T-cell (primary cell): ENCODE results near the gene NOX1. TPM values are rescaled to one million over a fixed set of nuclear protein-coding genes. Genes with fewer than 3 reads are reported as not detected.
A peak's percentile ranks its signal among the peaks of the same experiment; 100 is the strongest.

Experiments
- ATAC-seq, 4 experiments: fragments of 200-7000 bp in 3 of 4; fragments of 150-1000 bp in 1 of 4; cut with Tn5 transposase; replicated peaks in 1 of 4; 1 replicate in 3 of 4; 2 replicates in 1 of 4; pipeline ENCODE4 v1.10.0; 2021; ENCODE audit warnings: moderate library complexity in 3 of 4, mild to moderate bottlenecking in 2 of 4, moderate number of reproducible peaks in 1 of 4
- CTCF ChIA-PET, 2 donors: fragments of 300-600 bp; sonication (Branson Sonifier 250); formaldehyde crosslinking; loops; one replicate each; lab custom pipeline; 2022; ENCODE audit warnings: antibody characterized with exemption in 2 of 2; lab: Charles Lee
- POLR2A ChIA-PET, 2 donors: fragments of 300-600 bp; sonication (Branson Sonifier 250); formaldehyde crosslinking; loops; one replicate each; lab custom pipeline; 2022; ENCODE audit warnings: antibody characterized with exemption in 2 of 2; lab: Charles Lee
- DNase-seq, 35 experiments: peaks; one replicate each; pipeline versions ENCODE4 v3.0.0 to v3.0.0-alpha.2; 2013 to 2023
- H3K27ac ChIP-seq: one replicate; pipeline ENCODE4 v1.5.1; 2013; ENCODE audit warnings: low read length
- H3K27me3 ChIP-seq, 2 experiments: replicated peaks in 1 of 2; 1 replicate in 1 of 2; 2 replicates in 1 of 2; pipeline versions ENCODE4 v1.6.1 to v1.7.0; 2013; ENCODE audit warnings: low read length in 1 of 2, mixed read lengths in 1 of 2; ENCODE audit not compliant: control insufficient read depth in 2 of 2, insufficient read depth in 2 of 2; ENCODE audit errors: extremely low read depth in 1 of 2
- H3K36me3 ChIP-seq, 2 donors: 1 replicate in 1 of 2; 2 replicates in 1 of 2; pipeline versions ENCODE4 v1.6.1 to v1.7.0; 2013; ENCODE audit warnings: low read length in 1 of 2; ENCODE audit not compliant: control insufficient read depth in 2 of 2, insufficient read depth in 1 of 2; ENCODE audit errors: extremely low read depth in 1 of 2
- H3K4me1 ChIP-seq, 2 experiments: 1 replicate in 1 of 2; 2 replicates in 1 of 2; pipeline versions ENCODE4 v1.6.1 to v1.7.0; 2013; ENCODE audit warnings: low read length in 2 of 2, mixed read lengths in 1 of 2; ENCODE audit not compliant: insufficient read depth in 2 of 2, control insufficient read depth in 1 of 2; ENCODE audit errors: extremely low read depth in 1 of 2
- H3K4me3 ChIP-seq, 2 donors: 1 replicate in 1 of 2; 2 replicates in 1 of 2; pipeline versions ENCODE4 v1.5.1 to v1.7.0; 2013; ENCODE audit warnings: mild to moderate bottlenecking in 2 of 2, low read length in 1 of 2, moderate library complexity in 1 of 2; ENCODE audit not compliant: control insufficient read depth in 1 of 2; ENCODE audit errors: extremely low read depth in 1 of 2
- H3K9me3 ChIP-seq: 2 replicates; pipeline ENCODE4 v1.7.0; 2013
- H3K27ac Mint-ChIP-seq, 2 donors: one replicate each; pipeline ENCODE4 v1.8.0; 2020 to 2021; ENCODE audit warnings: mild to moderate bottlenecking in 2 of 2, mixed read lengths in 2 of 2
- H3K27me3 Mint-ChIP-seq, 2 donors: one replicate each; pipeline ENCODE4 v1.8.0; 2021 to 2022; ENCODE audit warnings: mixed read lengths in 2 of 2
- H3K36me3 Mint-ChIP-seq: one replicate; pipeline ENCODE4 v1.8.0; 2021; ENCODE audit warnings: mixed read lengths
- H3K4me1 Mint-ChIP-seq, 3 donors: one replicate each; pipeline ENCODE4 v1.8.0; 2020 to 2022; ENCODE audit warnings: mixed read lengths in 3 of 3, mild to moderate bottlenecking in 1 of 3
- H3K4me3 Mint-ChIP-seq, 3 donors: one replicate each; pipeline ENCODE4 v1.8.0; 2020 to 2022; ENCODE audit warnings: mild to moderate bottlenecking in 3 of 3, mixed read lengths in 3 of 3, moderate library complexity in 3 of 3
- H3K9me3 Mint-ChIP-seq, 3 donors: one replicate each; pipeline ENCODE4 v1.8.0; 2020 to 2022; ENCODE audit warnings: mixed read lengths in 3 of 3
- WGBS: methylation state at CpG from one replicate; pipeline ENCODE4 v1.1.5; 2013; ENCODE audit warnings: missing lambda C conversion rate; ENCODE audit not compliant: insufficient coverage; 5-methylcytosine and 5-hydroxymethylcytosine counted together
- total RNA-seq, 35 experiments: library from RNA in 6 of 35; stranded (reverse) in 6 of 35; fragments of 120-200 nt in 1 of 35; gene quantifications; one replicate each; pipeline versions ENCODE4 v1.2.1 to v1.2.4 and lab custom pipeline; 2013 to 2026

NOX1 gene
- total RNA-seq, 5 donors from 2014 or later (not counting 1 experiment from before 2014, with no cell fraction given): not detected

- no peak overlapping the region for H3K4me3 Mint-ChIP-seq
- Histone ChIP-seq H3K27me3 (no peaks in the 10 kb centered on the region), H3K9me3 (no peaks in the 10 kb centered on the region), H3K27ac (no peak overlapping the region), H3K4me3 (no peak overlapping the region), H3K36me3 (no peaks in the 10 kb centered on the region), H3K4me1 (no peaks in the 10 kb centered on the region)
- H3K27me3 Mint-ChIP-seq: peaks cover 1 to 25% of the 10 kb centered on the region in 2 donors
- POLR2A ChIA-PET: no interaction called here
- DNase-seq (no peak), ATAC-seq (no peak)
- CTCF ChIA-PET: no interaction called here
- no peaks in the 10 kb centered on the region for H3K36me3 Mint-ChIP-seq
- WGBS: no CpG with 5 or more reads among the region's 2 CpGs
- H3K9me3 Mint-ChIP-seq: no peaks in the 10 kb centered on the region
- no peaks in the 10 kb centered on the region for H3K4me1 Mint-ChIP-seq
- H3K27ac Mint-ChIP-seq: no peak overlapping the region
These were observed 9.3 kb downstream of the NOX1 start for GRCh38 chrX:100864657-100865391.

- CTCF ChIA-PET: no interaction called here
- POLR2A ChIA-PET: no interaction called here
- Mint-ChIP-seq H3K9me3 (no peaks in the 10 kb centered on the region), H3K36me3 (no peaks in the 10 kb centered on the region), H3K27ac (no peak overlapping the region), H3K4me1 (no peaks in the 10 kb centered on the region), H3K27me3 (peaks cover 1 to 25% of the 10 kb centered on the region in 2 donors), H3K4me3 (no peak overlapping the region)
- ATAC-seq (no peak), DNase-seq (no peak)
- H3K27ac ChIP-seq: no peak overlapping the region
- no peaks in the 10 kb centered on the region for H3K36me3 ChIP-seq
- H3K27me3 ChIP-seq: no peaks in the 10 kb centered on the region
- H3K9me3 ChIP-seq: no peaks in the 10 kb centered on the region
- no peaks in the 10 kb centered on the region for H3K4me1 ChIP-seq
- H3K4me3 ChIP-seq: no peak overlapping the region
- WGBS: no CpG with 5 or more reads among the region's 6 CpGs
These were observed 10.8 kb downstream of the NOX1 start for GRCh38 chrX:100863326-100863864.

- ChIA-PET CTCF (no interaction called here), POLR2A (no interaction called here)
- H3K27ac Mint-ChIP-seq: no peak overlapping the region
- no peak for ATAC-seq
- no peaks in the 10 kb centered on the region for H3K27me3 ChIP-seq
- H3K4me1 Mint-ChIP-seq: no peaks in the 10 kb centered on the region
- no peaks in the 10 kb centered on the region for H3K9me3 ChIP-seq
- no peak for DNase-seq
- H3K36me3 ChIP-seq: no peaks in the 10 kb centered on the region
- WGBS: no CpG with 5 or more reads among the region's 2 CpGs
- H3K27me3 Mint-ChIP-seq: peaks cover 0 to 6% of the 10 kb centered on the region in 2 donors
- H3K4me3 ChIP-seq: no peak overlapping the region
- H3K4me3 Mint-ChIP-seq: no peak overlapping the region
- no peaks in the 10 kb centered on the region for H3K4me1 ChIP-seq
- no peaks in the 10 kb centered on the region for H3K36me3 Mint-ChIP-seq
- H3K27ac ChIP-seq: no peak overlapping the region
- H3K9me3 Mint-ChIP-seq: peaks cover 0 to 2% (median 0%) of the 10 kb centered on the region in 3 donors
These were observed 21.3 kb downstream of the NOX1 start for GRCh38 chrX:100852810-100853209.

GRCh38 chrX:100850317-100850716, 23.8 kb downstream of the NOX1 start:
- WGBS: no CpG with 5 or more reads among the region's 4 CpGs
- no peak overlapping the region for H3K27ac ChIP-seq

GRCh38 chrX:100831219-100831946, 42.8 kb downstream of the NOX1 start:
- Mint-ChIP-seq H3K27ac (peak overlapping the region; percentile 90 to 91), H3K36me3 (peaks cover 36% of the 10 kb centered on the region), H3K4me3 (peak overlapping the region in 1 of 3 donors; percentile 2), H3K9me3 (no peaks in the 10 kb centered on the region), H3K4me1 (peaks cover 7 to 22% (median 15%) of the 10 kb centered on the region in 3 donors), H3K27me3 (peaks cover 0 to 17% of the 10 kb centered on the region in 2 donors)
- Histone ChIP-seq H3K4me1 (peaks cover 0 to 5% of the 10 kb centered on the region in 2 experiments), H3K9me3 (no peaks in the 10 kb centered on the region), H3K27ac (no peak overlapping the region), H3K27me3 (no peaks in the 10 kb centered on the region), H3K36me3 (peaks cover 0 to 51% of the 10 kb centered on the region in 2 donors), H3K4me3 (no peak overlapping the region)
- no peak for DNase-seq
- POLR2A ChIA-PET: no interaction called here
- ATAC-seq: no peak
- CTCF ChIA-PET: interaction anchor here in 1 of 2 donors (0.6 kb wide), 1 partner anchor 160 kb away, joined by 3 read pairs; no protein-coding TSS in a partner anchor
- 75% methylated on average over 2 of the region's 9 CpGs for WGBS

More at GRCh38 chrX:100850317-100850716, 23.8 kb downstream of the NOX1 start:
- ChIA-PET CTCF (no interaction called here), POLR2A (interaction anchor here in 1 of 2 donors (0.5 kb wide), 1 partner anchor 111 kb away, joined by 5 read pairs; no protein-coding TSS in a partner anchor)
- Histone ChIP-seq H3K4me3 (no peak overlapping the region), H3K27me3 (no peaks in the 10 kb centered on the region), H3K9me3 (no peaks in the 10 kb centered on the region), H3K36me3 (no peaks in the 10 kb centered on the region), H3K4me1 (no peaks in the 10 kb centered on the region)
- no peaks in the 10 kb centered on the region for H3K4me1 Mint-ChIP-seq
- no peaks in the 10 kb centered on the region for H3K36me3 Mint-ChIP-seq
- ATAC-seq (no peak), DNase-seq (no peak)
- H3K9me3 Mint-ChIP-seq: no peaks in the 10 kb centered on the region
- no peak overlapping the region for H3K27ac Mint-ChIP-seq
- no peak overlapping the region for H3K4me3 Mint-ChIP-seq
- H3K27me3 Mint-ChIP-seq: peaks cover 0 to 3% of the 10 kb centered on the region in 2 donors

GRCh38 chrX:100830547-100830946, 43.6 kb downstream of the NOX1 start:
- peak overlapping the region; percentile 83 for H3K27ac ChIP-seq
- no CpG with 5 or more reads among the region's 9 CpGs for WGBS
- ChIA-PET POLR2A (no interaction called here), CTCF (interaction anchor here (0.6 to 1.3 kb wide), 2 partner anchors 10 to 567 kb away, joined by 3 to 4 read pairs; partner anchors contain the start of gene CSTF2 (in 1 of the 2))
- no peaks in the 10 kb centered on the region for H3K9me3 Mint-ChIP-seq
- peaks cover 7 to 22% (median 15%) of the 10 kb centered on the region in 3 donors for H3K4me1 Mint-ChIP-seq
- no peak for DNase-seq
- ATAC-seq: peak in 1 of 4 experiments; percentile 43
- peak overlapping the region; percentile 90 to 91 for H3K27ac Mint-ChIP-seq
- no peak overlapping the region for H3K4me3 ChIP-seq
- H3K27me3 ChIP-seq: no peaks in the 10 kb centered on the region
- peaks cover 0 to 5% of the 10 kb centered on the region in 2 experiments for H3K4me1 ChIP-seq
- H3K4me3 Mint-ChIP-seq: peak overlapping the region in 2 of 3 donors; percentile 28 to 57
- H3K36me3 Mint-ChIP-seq: peaks cover 34% of the 10 kb centered on the region
- no peaks in the 10 kb centered on the region for H3K9me3 ChIP-seq
- H3K36me3 ChIP-seq: peaks cover 0 to 52% of the 10 kb centered on the region in 2 donors
- H3K27me3 Mint-ChIP-seq: peaks cover 0 to 14% of the 10 kb centered on the region in 2 donors
